C1 segment of cervical spinal cord (tissue), 14 donors: Measurements from ENCODE around the gene DOCK7.

Source experiments
- DNase-seq, 14 donors: peaks; one replicate each; lab custom pipeline; 2025; lab: John Stamatoyannopoulos, UW

DOCK7 gene

DNA sequence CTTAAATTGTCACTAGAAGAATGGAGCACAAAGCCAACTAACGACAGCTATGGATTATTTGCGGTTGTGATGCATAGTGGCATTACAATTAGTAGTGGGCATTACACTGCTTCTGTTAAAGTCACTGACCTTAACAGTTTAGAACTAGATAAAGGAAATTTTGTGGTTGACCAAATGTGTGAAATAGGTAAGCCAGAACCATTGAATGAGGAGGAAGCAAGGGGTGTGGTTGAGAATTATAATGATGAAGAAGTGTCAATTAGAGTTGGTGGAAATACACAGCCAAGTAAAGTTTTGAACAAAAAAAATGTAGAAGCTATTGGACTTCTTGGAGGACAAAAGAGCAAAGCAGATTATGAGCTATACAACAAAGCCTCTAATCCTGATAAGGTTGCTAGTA lies 237.9 kb downstream of the DOCK7 start:
- DNase-seq: no peak

- no peak for DNase-seq
These were observed 239.8 kb downstream of the DOCK7 start for GRCh38 chr1:62448221-62448933.

GRCh38 chr1:62444701-62445100 lies 243.5 kb downstream of the DOCK7 start:
- DNase-seq: no peak

- DNase-seq: no peak
These were observed 248.4 kb downstream of the DOCK7 start for GRCh38 chr1:62439652-62440371.

DNA sequence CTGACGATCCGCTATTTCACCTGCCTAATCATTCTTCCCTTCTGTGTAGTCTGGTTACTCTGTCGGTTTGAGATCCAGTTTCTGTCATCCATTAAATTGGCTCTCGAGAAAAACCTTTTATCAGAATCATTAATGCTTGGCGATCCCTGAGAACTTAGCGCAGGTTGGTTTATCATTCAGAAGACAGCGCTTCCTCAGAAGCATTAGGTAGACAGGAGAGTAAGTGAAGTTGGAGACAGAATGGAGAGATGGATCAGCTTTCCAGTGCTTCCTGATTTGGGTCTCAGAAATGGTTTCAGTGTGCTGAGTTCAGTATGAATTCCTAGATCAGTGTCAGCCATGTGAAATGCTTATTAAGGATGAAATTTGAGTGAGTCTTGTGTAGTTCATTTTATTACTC lies 250.0 kb downstream of the DOCK7 start:
- no peak for DNase-seq

- peak in 1 of 14 donors; percentile 82 for DNase-seq
These were observed 250.8 kb downstream of the DOCK7 start for GRCh38 chr1:62437273-62437940.

GRCh38 chr1:62436466-62437272 lies 251.5 kb downstream of the DOCK7 start, which contains the start of gene USP1:
Gene USP1 (plus strand): TSS chr1:62437049. CDS start chr1:62439868, 2,819 bp downstream.
- peak; percentile 90 to 100 (median 98) for DNase-seq

DNA sequence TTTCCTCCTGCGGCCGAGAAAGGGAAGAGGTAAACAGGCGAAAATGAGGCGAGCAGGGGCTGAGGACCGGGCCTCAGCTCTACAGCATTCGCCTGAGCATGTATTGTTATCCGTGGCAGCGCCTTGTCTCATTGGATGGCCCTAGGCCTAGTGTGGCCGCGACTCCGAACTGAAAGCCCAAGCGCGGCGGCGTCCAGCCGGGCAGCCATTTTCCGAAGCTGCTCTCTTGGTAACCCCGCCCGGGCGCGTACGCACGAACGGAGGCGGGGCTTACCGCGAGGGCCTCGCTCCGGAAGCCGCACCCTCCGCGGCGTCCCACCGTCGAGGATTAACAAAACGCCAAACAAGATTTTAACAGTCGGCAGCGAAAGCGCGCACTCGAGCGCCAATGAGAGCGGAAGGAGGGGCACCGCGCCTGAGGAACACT lies 252.1 kb downstream of the DOCK7 start:
- DNase-seq: peak in 8 of 14 donors; percentile 90 to 100 (median 99)

DNA sequence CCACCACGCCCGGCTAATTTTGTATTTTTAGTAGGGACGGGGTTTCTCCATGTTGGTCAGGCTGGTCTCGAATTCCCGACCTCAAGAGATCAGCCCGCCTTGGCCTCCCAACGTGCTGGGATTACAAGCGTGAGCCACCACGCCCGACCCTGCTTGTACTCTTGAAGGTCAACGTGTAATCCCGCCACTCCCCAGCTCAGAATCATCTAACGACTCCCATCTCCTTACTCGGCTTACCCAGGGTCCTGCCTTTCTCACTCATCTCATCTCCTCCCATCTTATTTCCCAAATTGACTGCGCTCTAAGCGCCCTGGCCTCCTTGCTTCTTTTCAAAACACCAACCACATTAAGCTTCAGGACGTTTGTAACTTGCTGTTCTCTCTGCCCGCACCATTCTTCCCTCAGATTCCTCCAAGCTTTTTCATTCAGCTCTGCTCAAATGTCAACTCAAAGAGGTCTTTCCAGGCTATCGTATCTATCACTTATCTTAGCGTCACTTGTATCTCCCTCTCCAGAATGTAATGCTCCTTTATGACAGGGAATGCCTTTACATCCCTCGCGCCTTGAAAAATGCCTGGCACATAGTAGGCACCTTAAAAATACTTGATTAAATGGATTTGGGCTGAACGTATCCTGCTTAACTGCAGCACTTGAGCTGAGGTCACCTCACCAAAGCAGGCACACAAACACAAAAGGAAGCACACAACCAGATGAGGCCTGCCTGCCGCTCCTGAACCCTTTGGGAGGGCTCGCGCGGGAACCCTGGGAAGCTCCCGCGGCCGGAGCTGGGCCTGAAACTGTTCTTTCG lies 252.8 kb downstream of the DOCK7 start:
- peak in 2 of 14 donors; percentile 8 to 16 for DNase-seq

GRCh38 chr1:62434618-62435001 lies 253.6 kb downstream of the DOCK7 start:
- no peak for DNase-seq

- DNase-seq: no peak
These were observed 254.1 kb downstream of the DOCK7 start for GRCh38 chr1:62433861-62434617.

DNA sequence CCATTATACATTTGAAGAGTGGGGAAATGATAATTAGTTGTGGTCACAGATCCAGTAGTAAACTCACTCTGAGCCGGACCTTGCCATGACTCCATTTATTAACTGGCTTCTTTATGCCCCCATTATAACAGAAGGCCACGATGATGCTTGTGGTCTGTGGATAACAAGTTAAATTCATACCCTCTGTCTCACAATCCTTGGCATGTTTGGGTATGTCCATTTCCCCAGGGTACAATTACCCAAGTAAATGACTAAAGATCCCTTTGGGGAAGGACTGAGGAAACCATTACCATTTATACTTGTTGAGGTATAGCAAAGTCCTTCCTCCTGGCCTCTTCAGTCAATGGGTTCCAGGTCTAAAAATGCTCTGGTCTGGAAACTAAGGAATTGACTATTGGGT lies 258.6 kb downstream of the DOCK7 start:
- no peak for DNase-seq

- DNase-seq: no peak
These were observed 259.8 kb downstream of the DOCK7 start for GRCh38 chr1:62428351-62428750.

DNA sequence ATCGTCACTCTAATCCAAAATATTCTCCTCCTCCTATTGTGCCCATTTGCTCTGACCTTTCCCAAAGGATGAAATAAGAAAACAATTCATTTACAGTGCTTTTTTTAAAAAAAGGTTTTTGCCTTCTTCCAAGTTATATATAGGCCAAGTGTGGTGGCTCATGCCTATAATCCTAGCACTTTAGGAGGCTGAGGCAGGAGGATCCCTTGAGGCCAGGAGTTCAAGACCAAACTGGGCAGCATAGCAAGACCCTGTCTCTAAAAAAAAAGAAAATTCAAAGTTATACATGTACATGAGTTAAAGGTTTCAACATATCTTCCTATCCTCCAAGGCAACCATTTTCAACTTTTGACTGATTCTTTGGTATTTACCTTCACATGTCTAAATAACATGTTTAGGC lies 261.4 kb downstream of the DOCK7 start:
- no peak for DNase-seq

DNA sequence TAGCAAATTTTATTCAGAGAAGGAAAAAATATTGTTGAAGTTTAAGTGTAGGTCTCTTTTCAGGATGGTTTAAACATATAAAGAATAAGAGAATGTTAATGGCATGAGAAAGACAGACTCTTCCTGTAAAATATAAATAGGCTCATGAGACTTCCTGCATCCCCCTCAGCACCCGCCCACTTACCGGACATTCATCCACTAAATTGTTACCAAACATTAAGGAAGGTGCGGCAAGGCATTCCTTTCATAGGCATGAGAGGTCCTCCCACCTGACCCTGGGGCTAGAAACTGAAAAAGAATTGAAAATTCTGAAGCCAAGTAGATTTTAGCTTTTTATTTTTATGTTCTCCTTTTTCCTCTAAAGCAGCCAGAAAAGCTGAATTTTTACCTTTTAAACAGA lies 261.9 kb downstream of the DOCK7 start:
- DNase-seq: no peak

GRCh38 chr1:62425041-62425440 lies 263.1 kb downstream of the DOCK7 start:
- no peak for DNase-seq

GRCh38 chr1:62424411-62424810 lies 263.8 kb downstream of the DOCK7 start:
- DNase-seq: no peak

- DNase-seq: no peak
These were observed 264.5 kb downstream of the DOCK7 start for GRCh38 chr1:62423580-62424242.

DNA sequence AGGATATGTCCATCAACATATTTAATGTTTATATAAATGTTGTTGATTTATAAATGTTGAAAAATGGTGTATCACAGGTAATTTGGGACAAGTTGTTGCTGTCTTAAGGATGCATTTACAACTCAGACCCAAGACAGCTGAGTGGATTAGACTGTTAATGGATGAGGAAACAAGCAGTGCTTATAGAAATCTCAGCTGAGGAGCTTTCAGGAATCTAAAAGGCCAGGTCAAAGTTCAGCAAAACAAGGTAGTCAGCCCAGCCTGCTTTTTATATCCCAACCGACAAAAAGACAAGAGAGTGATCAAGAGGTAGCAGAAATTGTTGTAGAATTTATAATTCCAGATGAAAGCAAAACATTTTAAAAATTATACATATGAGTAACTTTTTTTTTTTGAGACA lies 268.0 kb downstream of the DOCK7 start:
- no peak for DNase-seq
